Peyer's patch (tissue), 4 donors: ENCODE data around the gene SMIM43.

Experiments
- POLR2A ChIP-seq, 2 donors: fragments of 450-650 bp; IDR thresholded peaks; one replicate each; pipeline ENCODE4 v1.5.1; 2017; ENCODE audit warnings: antibody characterized with exemption in 2 of 2, mild to moderate bottlenecking in 2 of 2, moderate library complexity in 2 of 2
- TF ChIP-seq, protein P1 (sequence below), 6 experiments: fragments of 450-650 bp in 4 of 6; fragments of 200-600 bp in 2 of 6; sonication (generic) in 1 of 6; IDR thresholded peaks; one replicate each; pipeline ENCODE4 v1.5.1; 2017 to 2019; ENCODE audit warnings: antibody characterized with exemption in 6 of 6, mild to moderate bottlenecking in 3 of 6, moderate library complexity in 1 of 6

DNA sequence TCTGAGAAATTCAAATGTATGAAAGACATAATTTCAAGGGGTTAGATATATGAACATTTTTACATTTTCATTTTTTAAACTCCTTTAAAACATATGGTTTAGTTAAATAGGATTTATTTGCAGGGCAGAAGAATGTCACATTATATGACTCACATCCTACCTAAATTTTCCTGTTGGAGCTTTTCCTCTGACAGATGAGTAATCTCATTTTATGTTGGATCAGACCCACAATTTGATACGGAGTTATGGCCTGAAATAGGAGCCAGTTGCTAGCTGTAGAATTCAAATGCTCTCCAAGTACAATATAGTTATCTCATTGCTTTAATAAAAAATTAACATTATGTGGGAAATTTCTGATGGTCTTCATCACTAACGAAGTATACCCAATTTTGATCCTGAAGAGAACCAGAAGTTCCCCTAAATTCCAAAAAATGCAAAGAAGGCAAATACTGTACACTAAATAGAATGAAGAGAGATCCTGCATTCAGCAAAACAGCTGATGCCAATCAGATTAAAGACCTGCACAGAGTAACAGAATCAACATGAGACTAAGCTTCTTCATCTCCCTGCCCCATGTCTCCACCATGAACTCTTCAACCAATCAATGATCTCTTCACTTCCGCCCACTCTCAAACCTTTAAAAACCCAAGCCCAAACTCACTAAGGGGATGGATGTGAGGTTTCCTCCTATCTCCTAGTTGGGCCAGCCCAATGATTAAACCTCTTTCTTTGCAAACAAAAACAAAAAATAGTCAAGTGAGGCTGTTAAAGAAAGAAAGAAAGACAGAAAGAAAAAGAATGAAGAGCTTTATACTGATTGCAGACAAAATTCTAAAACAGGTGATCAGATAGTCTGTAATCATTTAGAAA, 25.2 kb upstream of the SMIM43 start:
- no peak for TF ChIP-seq POLR2A (IDR thresholded peaks at IDR 0.05)
- TF ChIP-seq, protein P1, sequence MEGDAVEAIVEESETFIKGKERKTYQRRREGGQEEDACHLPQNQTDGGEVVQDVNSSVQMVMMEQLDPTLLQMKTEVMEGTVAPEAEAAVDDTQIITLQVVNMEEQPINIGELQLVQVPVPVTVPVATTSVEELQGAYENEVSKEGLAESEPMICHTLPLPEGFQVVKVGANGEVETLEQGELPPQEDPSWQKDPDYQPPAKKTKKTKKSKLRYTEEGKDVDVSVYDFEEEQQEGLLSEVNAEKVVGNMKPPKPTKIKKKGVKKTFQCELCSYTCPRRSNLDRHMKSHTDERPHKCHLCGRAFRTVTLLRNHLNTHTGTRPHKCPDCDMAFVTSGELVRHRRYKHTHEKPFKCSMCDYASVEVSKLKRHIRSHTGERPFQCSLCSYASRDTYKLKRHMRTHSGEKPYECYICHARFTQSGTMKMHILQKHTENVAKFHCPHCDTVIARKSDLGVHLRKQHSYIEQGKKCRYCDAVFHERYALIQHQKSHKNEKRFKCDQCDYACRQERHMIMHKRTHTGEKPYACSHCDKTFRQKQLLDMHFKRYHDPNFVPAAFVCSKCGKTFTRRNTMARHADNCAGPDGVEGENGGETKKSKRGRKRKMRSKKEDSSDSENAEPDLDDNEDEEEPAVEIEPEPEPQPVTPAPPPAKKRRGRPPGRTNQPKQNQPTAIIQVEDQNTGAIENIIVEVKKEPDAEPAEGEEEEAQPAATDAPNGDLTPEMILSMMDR (IDR thresholded peaks at IDR 0.05) = no peak
